ENCODE data around the gene ATP13A2. TPM values are rescaled to one million over a fixed set of nuclear protein-coding genes. Genes with fewer than 3 reads are reported as not detected.

The ATP13A2 gene
- total RNA-seq, 1 experiment from 2014 or later: 61.3 TPM

GRCh38 chr1:16978139-16978538, 33.6 kb downstream of the ATP13A2 start:
- Mint-ChIP-seq H3K27me3 (ENCODE audit: insufficient read depth, unreplicated experiment) (no peaks in the 10 kb centered on the region), H3K9me3 (ENCODE audit: unreplicated experiment) (no peaks in the 10 kb centered on the region), H3K4me1 (ENCODE audit: insufficient read depth, unreplicated experiment) (peaks cover 11% of the 10 kb centered on the region), H3K4me3 (ENCODE audit: unreplicated experiment) (no peak overlapping the region), H3K27ac (ENCODE audit: low read depth, unreplicated experiment) (no peak overlapping the region), H3K36me3 (ENCODE audit: insufficient read depth, unreplicated experiment) (no peaks in the 10 kb centered on the region)
- POLR2A ChIA-PET: interaction anchor here (0.7 to 1.6 kb wide), 2 partner anchors 12 to 255 kb away, joined by 3 to 5 read pairs; no protein-coding TSS in a partner anchor
- CTCF ChIA-PET: no interaction called here
- BruUV-seq (replicated peaks): no TSS peak
- no peak for TF ChIP-seq CTCF (IDR thresholded peaks at IDR 0.05; ENCODE audit: unreplicated experiment)
- intact Hi-C loops (cut with micrococcal nuclease): no loop called here
- DNase-seq (ENCODE audit: unreplicated experiment): no peak

GRCh38 chr1:16977377-16977776, 34.4 kb downstream of the ATP13A2 start:
- CTCF ChIA-PET: no interaction called here
- H3K27ac Mint-ChIP-seq (ENCODE audit: low read depth, unreplicated experiment): no peak overlapping the region

GRCh38 chr1:16976966-16977365, 34.8 kb downstream of the ATP13A2 start:
- H3K4me1 Mint-ChIP-seq (ENCODE audit: insufficient read depth, unreplicated experiment): peaks cover 11% of the 10 kb centered on the region
- DNase-seq (ENCODE audit: unreplicated experiment): no peak
- no peaks in the 10 kb centered on the region for H3K27me3 Mint-ChIP-seq (ENCODE audit: insufficient read depth, unreplicated experiment)
- H3K36me3 Mint-ChIP-seq (ENCODE audit: insufficient read depth, unreplicated experiment): no peaks in the 10 kb centered on the region
- no TSS peak for BruUV-seq (replicated peaks)
- H3K4me3 Mint-ChIP-seq (ENCODE audit: unreplicated experiment): no peak overlapping the region
- H3K9me3 Mint-ChIP-seq (ENCODE audit: unreplicated experiment): no peaks in the 10 kb centered on the region
- ChIA-PET CTCF (no interaction called here), POLR2A (no interaction called here)
- no peak overlapping the region for H3K27ac Mint-ChIP-seq (ENCODE audit: low read depth, unreplicated experiment)
- intact Hi-C loops (cut with micrococcal nuclease): no loop called here
- TF ChIP-seq CTCF (IDR thresholded peaks at IDR 0.05; ENCODE audit: unreplicated experiment): no peak

More at GRCh38 chr1:16977377-16977776, 34.4 kb downstream of the ATP13A2 start:
- POLR2A ChIA-PET: interaction anchor here (1.6 kb wide), 1 partner anchor 13 kb away, joined by 5 read pairs; no protein-coding TSS in a partner anchor
- no TSS peak for BruUV-seq (replicated peaks)
- Mint-ChIP-seq H3K9me3 (ENCODE audit: unreplicated experiment) (no peaks in the 10 kb centered on the region), H3K27me3 (ENCODE audit: insufficient read depth, unreplicated experiment) (no peaks in the 10 kb centered on the region), H3K36me3 (ENCODE audit: insufficient read depth, unreplicated experiment) (no peaks in the 10 kb centered on the region), H3K4me3 (ENCODE audit: unreplicated experiment) (no peak overlapping the region), H3K4me1 (ENCODE audit: insufficient read depth, unreplicated experiment) (peaks cover 11% of the 10 kb centered on the region)
- no peak for TF ChIP-seq CTCF (IDR thresholded peaks at IDR 0.05; ENCODE audit: unreplicated experiment)
- DNase-seq (ENCODE audit: unreplicated experiment): no peak
- intact Hi-C loops (cut with micrococcal nuclease): no loop called here

- ChIA-PET POLR2A (interaction anchor here (0.7 to 0.8 kb wide), 2 partner anchors 28 to 36 kb away, joined by 3 to 5 read pairs; no protein-coding TSS in a partner anchor), CTCF (interaction anchor here (0.7 kb wide), 1 partner anchor 347 kb away, joined by 3 read pairs; no protein-coding TSS in a partner anchor)
- Mint-ChIP-seq H3K36me3 (ENCODE audit: insufficient read depth, unreplicated experiment) (peaks cover 6% of the 10 kb centered on the region), H3K27me3 (ENCODE audit: insufficient read depth, unreplicated experiment) (no peaks in the 10 kb centered on the region), H3K4me3 (ENCODE audit: unreplicated experiment) (no peak overlapping the region), H3K9me3 (ENCODE audit: unreplicated experiment) (no peaks in the 10 kb centered on the region), H3K27ac (ENCODE audit: low read depth, unreplicated experiment) (peak overlapping the region; percentile 79), H3K4me1 (ENCODE audit: insufficient read depth, unreplicated experiment) (peaks cover 2% of the 10 kb centered on the region)
- BruUV-seq (replicated peaks): no TSS peak
- no peak for DNase-seq (ENCODE audit: unreplicated experiment)
- intact Hi-C loops (cut with micrococcal nuclease): no loop called here
- TF ChIP-seq CTCF (IDR thresholded peaks at IDR 0.05; ENCODE audit: unreplicated experiment): no peak
These were observed 35.9 kb downstream of the ATP13A2 start for GRCh38 chr1:16975838-16976237.

All from MCF 10A (cell line).